COLO829 (cell line): ENCODE measurements around the gene GTF2A1L.

Source experiments
- DNase-seq: peaks from one replicate; pipeline ENCODE4 v3.0.0; 2012; ENCODE audit warnings: low spot score

The GTF2A1L gene

GRCh38 chr2:48707466-48707865, 89.8 kb downstream of the GTF2A1L start:
- DNase-seq: no peak

DNA sequence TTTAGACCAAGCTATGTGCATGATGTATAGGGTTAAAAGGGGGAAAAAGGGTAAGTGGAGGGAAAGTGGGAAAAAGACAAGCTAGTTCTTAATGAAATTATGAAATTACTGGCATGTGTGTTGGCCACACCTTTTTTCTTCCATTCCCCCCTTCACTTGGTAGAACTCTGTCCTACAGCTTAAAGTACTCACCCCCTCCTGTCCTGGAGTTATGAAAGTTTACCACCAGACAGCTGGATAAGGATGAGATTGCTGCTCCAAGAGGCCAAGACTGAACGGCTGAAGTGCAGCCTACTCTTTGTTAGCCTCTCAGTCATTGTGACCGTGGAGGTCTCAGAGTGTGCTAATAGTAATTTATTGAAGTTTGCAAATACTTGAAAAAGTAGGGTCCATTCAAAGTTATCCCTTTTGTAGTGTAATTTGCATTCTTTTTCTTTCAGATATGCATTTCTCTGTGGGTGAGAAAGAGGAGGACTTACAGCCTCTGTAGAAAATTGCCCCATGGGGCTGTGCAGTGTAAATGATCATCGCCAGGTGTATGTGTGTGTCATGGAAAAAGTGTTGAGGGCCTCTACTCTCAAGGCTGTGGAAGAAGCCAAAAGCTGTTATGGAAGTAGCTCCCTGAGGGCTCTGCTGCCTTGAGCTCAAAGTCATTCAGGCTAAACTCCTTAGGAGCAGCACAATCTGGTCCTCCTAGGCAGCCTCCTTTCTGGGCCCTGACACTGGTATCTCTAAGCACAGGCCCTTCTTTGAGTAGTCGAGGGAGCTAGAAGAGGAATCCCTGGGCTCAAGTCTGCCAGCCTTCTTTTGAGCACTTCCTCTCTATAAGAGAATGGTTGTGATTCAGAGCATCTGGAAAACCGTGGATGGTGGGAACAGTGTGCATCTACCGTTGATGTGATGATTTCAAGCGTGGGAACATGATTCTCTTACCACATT, 91.7 kb downstream of the GTF2A1L start:
- no peak for DNase-seq

DNA sequence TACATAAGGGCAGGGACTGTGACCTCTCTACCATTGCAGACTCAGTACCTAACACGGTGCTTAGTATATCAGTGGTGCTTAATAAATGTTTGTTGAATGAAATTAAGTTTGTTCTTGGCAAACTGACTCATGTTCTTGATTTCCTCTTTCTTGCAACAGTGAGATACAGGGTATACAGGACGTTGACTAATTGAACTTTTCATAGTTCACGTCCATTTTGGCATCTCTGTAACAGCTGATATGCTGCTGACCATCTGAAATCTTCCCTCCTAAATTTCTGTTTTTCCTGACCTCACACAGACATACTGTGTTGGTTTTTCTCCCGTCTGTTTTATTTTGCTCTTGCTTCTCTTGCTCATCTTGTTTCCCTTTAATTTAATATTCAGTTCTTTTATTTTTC, 93.7 kb downstream of the GTF2A1L start:
- DNase-seq: no peak

GRCh38 chr2:48712151-48712550, 94.5 kb downstream of the GTF2A1L start:
- no peak for DNase-seq

GRCh38 chr2:48713647-48714046, 96.0 kb downstream of the GTF2A1L start:
- DNase-seq: no peak

- no peak for DNase-seq
Measured at GRCh38 chr2:48714245-48714644, 96.6 kb downstream of the GTF2A1L start.

DNA sequence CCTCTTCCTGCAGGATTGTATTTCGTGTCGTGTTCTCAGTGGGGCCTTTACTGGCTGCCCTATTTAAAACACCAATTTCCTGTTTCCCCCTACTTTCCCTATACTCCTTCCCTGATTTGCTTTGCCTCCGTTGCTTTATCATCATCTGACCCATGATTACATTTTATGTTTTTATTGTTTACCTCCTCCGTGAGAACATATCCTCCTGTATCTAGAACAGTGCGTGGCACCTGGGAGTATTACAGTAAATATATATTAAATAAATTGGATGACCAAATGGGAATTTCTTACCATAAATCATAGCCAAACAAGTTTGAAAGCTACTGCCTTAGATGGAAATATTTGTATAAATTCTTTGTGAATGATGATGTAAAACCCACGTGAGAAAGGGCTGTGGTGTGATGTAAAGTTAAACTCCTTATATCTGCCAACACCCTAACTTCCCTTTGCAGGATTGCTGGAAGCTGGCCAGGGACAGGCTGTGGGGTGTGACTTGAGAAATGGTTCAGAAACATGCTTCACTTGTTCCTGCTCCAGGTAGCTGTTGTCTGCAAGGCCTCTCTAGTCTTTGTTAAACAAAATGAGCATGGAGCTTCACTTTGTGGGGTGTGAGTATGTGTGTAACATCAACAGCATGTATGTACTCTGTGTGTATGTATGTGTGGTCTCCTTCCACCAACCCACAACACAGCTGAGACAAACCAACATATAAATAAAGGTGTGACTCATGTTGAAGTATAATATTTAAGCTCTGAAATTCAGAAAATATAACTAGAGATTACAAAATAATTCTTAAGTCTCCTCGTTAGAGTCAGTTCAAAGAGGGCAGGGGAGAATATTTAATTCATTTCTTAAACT, 97.6 kb downstream of the GTF2A1L start:
- DNase-seq: no peak

GRCh38 chr2:48715956-48716355, 98.3 kb downstream of the GTF2A1L start:
- no peak for DNase-seq

DNA sequence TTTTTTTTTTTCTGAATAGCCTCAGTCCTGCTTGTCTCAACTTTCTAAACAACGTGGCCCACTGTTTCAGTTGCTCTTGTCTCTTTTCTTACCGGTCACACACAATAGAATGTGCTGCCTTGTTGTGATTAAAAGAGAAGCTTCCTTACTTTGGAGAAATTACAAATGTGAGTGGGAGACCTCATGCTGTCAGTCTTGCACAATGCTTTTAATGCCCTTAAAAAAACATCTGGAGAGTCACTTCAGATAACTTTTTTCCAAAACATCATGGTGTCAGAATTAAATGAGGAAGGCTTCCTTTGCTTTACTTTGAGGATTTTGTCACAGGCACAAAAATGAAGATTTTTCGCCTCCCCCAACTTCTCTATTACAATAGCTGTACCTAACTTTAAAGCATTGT, 100.2 kb downstream of the GTF2A1L start:
- no peak for DNase-seq

GRCh38 chr2:48719480-48720177, 102.0 kb downstream of the GTF2A1L start:
- peak; percentile 53 for DNase-seq

GRCh38 chr2:48721158-48721557, 103.5 kb downstream of the GTF2A1L start:
- no peak for DNase-seq

DNA sequence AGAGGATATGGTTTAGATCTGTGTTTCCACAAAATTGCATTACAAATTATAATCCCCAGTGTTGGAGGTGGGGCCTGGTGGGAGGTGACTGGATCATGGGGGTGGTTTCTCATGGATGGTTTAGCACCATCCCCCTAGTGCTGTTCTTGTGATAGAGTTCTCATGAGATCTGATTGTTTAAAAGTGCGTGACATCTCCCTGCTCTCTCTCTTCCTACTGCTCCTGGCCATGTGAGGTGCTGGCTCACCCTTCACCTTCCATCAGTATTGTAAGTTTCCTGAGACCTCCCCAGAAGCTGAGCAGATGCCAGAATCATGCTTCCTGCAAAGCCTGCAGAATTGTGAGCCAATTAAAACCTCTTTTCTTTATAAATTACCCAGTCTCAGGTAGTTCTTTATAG, 104.7 kb downstream of the GTF2A1L start:
- DNase-seq: no peak

DNA sequence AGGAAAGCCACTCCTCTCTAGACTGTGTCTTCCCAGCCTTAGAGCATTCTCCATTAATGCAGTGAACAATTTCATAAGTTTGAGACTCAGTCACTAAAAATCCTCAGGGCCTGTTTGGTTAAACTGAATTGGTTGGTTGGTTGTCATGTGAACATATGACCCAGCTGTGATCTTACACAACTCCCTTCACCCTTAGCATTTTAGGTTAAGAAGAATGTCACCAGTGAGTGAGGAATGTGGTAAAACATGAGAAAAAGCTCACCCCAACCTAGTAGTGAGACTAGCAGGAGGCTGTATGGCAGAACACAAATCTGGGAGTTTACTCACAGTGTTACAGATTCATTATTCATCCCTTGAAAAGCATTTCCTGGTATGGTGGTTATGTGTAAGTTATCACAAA, 105.5 kb downstream of the GTF2A1L start:
- no peak for DNase-seq

DNA sequence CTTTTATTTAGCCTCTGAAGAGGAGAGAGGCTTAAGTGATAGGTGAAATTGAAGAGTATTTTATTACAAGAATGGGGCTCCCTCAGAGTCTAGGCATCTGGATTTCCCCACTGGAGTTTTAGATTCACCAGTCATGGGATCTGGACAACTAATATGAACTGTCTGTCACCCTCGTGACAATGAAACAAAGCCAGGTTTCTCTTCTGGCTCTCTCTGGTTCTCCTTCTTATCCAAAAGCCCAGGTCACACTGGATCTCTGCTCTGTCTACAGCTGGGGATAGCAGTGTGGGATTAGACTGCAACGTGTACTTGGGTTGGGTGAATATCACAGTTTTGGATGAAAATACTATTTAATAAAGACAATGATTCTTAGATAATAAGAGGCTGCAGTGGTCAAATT, 106.6 kb downstream of the GTF2A1L start:
- DNase-seq: no peak

DNA sequence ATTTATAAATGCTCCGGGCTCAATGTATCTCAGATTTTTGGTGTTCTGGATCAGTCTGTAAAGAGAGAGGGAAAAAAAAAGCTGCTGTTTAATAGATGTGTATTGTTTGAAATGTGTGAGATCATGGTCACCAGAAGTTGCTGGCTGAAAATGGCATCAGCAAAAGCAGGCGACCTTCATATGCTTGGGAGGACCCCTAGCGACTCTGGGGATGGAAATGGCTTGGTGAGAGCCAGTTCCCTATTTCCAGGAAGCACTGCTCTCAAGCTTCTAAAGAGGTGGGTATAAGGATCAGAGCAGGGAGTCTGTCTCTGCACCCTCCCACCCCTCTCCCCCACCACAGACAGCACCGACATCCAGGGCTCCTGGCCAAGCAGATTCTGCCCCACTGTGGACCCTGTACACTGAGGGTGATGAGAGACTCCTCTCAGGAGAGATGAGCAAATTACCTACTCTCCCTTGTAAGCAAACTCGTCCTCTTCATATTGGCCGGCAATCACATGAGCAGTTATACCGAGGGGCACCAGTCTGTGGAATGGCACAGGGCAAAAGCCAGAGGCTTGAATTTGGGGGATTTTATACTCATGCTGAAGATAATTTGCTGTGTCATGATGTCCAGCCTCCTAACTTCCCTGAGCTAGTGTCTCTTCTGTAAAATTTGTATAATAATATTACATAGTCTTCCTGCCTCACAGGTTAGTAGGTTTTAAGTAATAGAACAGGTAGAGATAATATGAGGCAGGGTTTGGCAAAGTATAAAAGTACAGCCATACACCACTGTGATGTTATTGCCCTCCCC, 108.2 kb downstream of the GTF2A1L start:
- DNase-seq: no peak

DNA sequence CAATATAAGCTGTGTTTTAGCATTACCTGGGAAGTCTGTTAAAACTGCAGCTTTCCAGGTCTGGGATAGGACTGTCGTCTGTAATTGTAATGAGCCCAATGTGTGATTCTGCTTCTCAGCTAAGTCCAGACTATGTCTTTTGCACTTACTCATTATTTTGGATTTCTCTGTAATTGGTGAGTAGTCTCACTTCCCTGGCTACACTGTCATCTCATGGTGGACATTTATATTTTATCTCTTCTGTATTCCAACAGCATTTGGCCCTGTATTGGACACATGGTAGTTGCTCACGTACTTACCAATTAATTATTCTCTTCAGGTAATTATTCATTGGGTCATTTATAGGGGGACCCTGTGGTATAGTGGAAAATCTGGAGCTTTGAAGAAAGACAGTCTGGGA, 109.9 kb downstream of the GTF2A1L start:
- no peak for DNase-seq

GRCh38 chr2:48728295-48728694, 110.6 kb downstream of the GTF2A1L start:
- no peak for DNase-seq

DNA sequence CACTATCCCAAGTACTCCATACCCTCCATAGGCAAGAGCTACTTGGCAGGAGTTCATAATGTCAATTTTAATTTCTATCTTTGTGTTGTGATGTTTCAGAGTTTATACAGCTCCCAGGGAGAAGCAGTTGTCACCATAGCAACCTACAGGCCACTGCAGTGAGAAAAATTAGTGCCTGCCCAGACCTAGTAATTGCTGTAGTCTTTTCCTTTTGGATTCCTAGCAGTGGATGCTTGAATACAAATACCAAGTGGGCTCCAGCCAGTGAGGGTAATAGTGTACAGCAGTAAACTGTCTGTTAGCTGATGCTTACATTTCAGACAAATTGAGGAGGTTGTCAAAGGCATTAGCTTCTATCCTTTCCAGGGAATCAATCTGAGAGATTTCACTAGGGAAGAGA, 111.2 kb downstream of the GTF2A1L start:
- no peak for DNase-seq
